UCSD-AML1 (cell line): Measurements from ENCODE around the gene DLX5.

ENCODE experiments used
- DNase-seq: peaks from one replicate; lab custom pipeline; 2025; ENCODE audit not compliant: unreplicated experiment; lab: John Stamatoyannopoulos, UW

Gene DLX5

GRCh38 chr7:96992192-96993005, 32.2 kb downstream of the DLX5 start:
- DNase-seq = no peak

GRCh38 chr7:96991546-96992191, 33.0 kb downstream of the DLX5 start:
- no peak for DNase-seq

- DNase-seq = no peak
Measured at GRCh38 chr7:96989859-96990317, 34.7 kb downstream of the DLX5 start.

- DNase-seq = no peak
Measured at GRCh38 chr7:96989241-96989858, 35.3 kb downstream of the DLX5 start.

GRCh38 chr7:96987719-96988118, 36.9 kb downstream of the DLX5 start:
- DNase-seq = no peak

GRCh38 chr7:96986901-96987300, 37.7 kb downstream of the DLX5 start:
- no peak for DNase-seq

- no peak for DNase-seq
Measured at GRCh38 chr7:96985992-96986391, 38.6 kb downstream of the DLX5 start.

- DNase-seq = no peak
Measured at GRCh38 chr7:96982586-96982985, 42.0 kb downstream of the DLX5 start.

- DNase-seq = no peak
Measured at GRCh38 chr7:96979551-96980276, 44.9 kb downstream of the DLX5 start.

- DNase-seq = no peak
Measured at GRCh38 chr7:96977445-96977844, 47.2 kb downstream of the DLX5 start.

- DNase-seq = no peak
Measured at GRCh38 chr7:96976106-96976505, 48.5 kb downstream of the DLX5 start.

GRCh38 chr7:96973986-96974385, 50.6 kb downstream of the DLX5 start:
- no peak for DNase-seq

GRCh38 chr7:96970739-96971138, 53.9 kb downstream of the DLX5 start:
- DNase-seq = no peak
